ENCODE data around the gene ACTRT2. TPM values are rescaled to one million over a fixed set of nuclear protein-coding genes. Genes with fewer than 3 reads are reported as not detected.
A peak's percentile ranks its signal among the peaks of the same experiment; 100 is the strongest.

The ACTRT2 gene
- total and polyA plus RNA-seq, 11 donors, result not detected

DNA sequence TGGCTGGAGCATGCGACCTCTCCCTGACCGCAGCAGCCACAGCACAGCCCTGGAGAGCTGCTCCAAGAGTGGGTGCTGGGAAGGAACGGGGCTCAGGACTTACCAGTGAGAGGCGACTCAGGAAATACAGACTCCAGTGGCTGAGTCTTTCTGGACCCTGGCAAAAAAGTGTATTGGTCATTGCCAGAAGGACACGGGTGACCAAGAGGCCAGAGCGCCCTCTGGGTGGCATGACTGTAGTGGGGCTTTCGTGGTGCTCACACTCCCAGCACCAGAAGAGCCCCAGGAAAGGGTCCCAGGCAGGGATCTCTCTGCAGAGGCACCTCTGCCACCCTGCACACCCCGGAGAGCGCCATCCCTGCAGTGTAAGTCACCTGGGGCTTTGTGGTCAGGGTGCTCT is 38.9 kb downstream of the ACTRT2 start:
- peak in 1 of 5 donors; percentile 33 for DNase-seq
- H3K4me1 ChIP-seq, result peaks cover 0 to 26% (median 8%) of the 10 kb centered on the region in 12 donors
- TF ChIP-seq POLR2A (IDR thresholded peaks at IDR 0.05), result no peak
- TF ChIP-seq, protein P1, sequence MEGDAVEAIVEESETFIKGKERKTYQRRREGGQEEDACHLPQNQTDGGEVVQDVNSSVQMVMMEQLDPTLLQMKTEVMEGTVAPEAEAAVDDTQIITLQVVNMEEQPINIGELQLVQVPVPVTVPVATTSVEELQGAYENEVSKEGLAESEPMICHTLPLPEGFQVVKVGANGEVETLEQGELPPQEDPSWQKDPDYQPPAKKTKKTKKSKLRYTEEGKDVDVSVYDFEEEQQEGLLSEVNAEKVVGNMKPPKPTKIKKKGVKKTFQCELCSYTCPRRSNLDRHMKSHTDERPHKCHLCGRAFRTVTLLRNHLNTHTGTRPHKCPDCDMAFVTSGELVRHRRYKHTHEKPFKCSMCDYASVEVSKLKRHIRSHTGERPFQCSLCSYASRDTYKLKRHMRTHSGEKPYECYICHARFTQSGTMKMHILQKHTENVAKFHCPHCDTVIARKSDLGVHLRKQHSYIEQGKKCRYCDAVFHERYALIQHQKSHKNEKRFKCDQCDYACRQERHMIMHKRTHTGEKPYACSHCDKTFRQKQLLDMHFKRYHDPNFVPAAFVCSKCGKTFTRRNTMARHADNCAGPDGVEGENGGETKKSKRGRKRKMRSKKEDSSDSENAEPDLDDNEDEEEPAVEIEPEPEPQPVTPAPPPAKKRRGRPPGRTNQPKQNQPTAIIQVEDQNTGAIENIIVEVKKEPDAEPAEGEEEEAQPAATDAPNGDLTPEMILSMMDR (IDR thresholded peaks at IDR 0.05), result no peak
- no peaks in the 10 kb centered on the region for H3K9me3 ChIP-seq
- no peak overlapping the region for H3K27ac ChIP-seq
- H3K4me3 ChIP-seq, result no peak overlapping the region
- WGBS, 4 donors, result 77 to 87% (median 83%) methylated on average over 2 to 9 of the region's 9 CpGs
- intact Hi-C loops (cut with DNase I), result loop anchor here in 3 of 10 donors (5.0 to 10.0 kb wide), 3 partner anchors 335 to 372 kb away; no protein-coding TSS in a partner anchor
- H3K27me3 ChIP-seq, result peaks cover 7 to 34% (median 19%) of the 10 kb centered on the region in 9 donors
- ATAC-seq, result no peak
- H3K36me3 ChIP-seq, result peaks cover 0 to 5% (median 0%) of the 10 kb centered on the region in 9 donors

GRCh38 chr1:3060601-3061551 is 39.6 kb downstream of the ACTRT2 start:
- intact Hi-C loops (cut with DNase I), result loop anchor here in 3 of 10 donors (5.0 to 10.0 kb wide), 3 partner anchors 334 to 371 kb away; no protein-coding TSS in a partner anchor
- DNase-seq, result peak in 1 of 5 donors; percentile 40
- Histone ChIP-seq H3K36me3 (peaks cover 0 to 5% (median 0%) of the 10 kb centered on the region in 9 donors), H3K27me3 (peaks cover 7 to 42% (median 24%) of the 10 kb centered on the region in 9 donors), H3K4me3 (no peak overlapping the region), H3K9me3 (no peaks in the 10 kb centered on the region), H3K4me1 (peaks cover 0 to 34% (median 8%) of the 10 kb centered on the region in 12 donors), H3K27ac (no peak overlapping the region)
- TF ChIP-seq, protein P1 (IDR thresholded peaks at IDR 0.05), result no peak
- TF ChIP-seq POLR2A (IDR thresholded peaks at IDR 0.05), result no peak
- WGBS, 4 donors, result 67 to 74% (median 68%) methylated on average over 12 to 15 of the region's 15 CpGs
- ATAC-seq, result no peak

GRCh38 chr1:3061566-3061965 is 40.3 kb downstream of the ACTRT2 start:
- TF ChIP-seq POLR2A (IDR thresholded peaks at IDR 0.05), result no peak
- TF ChIP-seq, protein P1 (IDR thresholded peaks at IDR 0.05), result no peak
- Histone ChIP-seq H3K27ac (no peak overlapping the region), H3K27me3 (peaks cover 10 to 49% (median 30%) of the 10 kb centered on the region in 9 donors), H3K36me3 (peaks cover 0 to 5% (median 0%) of the 10 kb centered on the region in 9 donors), H3K9me3 (no peaks in the 10 kb centered on the region), H3K4me3 (no peak overlapping the region), H3K4me1 (peaks cover 0 to 40% (median 8%) of the 10 kb centered on the region in 12 donors)
- ATAC-seq, result no peak
- intact Hi-C loops (cut with DNase I), result loop anchor here in 3 of 10 donors (5.0 to 10.0 kb wide), 3 partner anchors 333 to 371 kb away; no protein-coding TSS in a partner anchor
- DNase-seq, result peak in 1 of 5 donors; percentile 36
- 40 to 56% (median 48%) methylated on average over 4 to 5 of the region's 5 CpGs for whole genome bisulfite sequencing, 4 donors
